Neural crest cell (in vitro differentiated cells): ENCODE measurements around the gene AKR7A3. TPM values are rescaled to one million over a fixed set of nuclear protein-coding genes. Genes with fewer than 3 reads are reported as not detected.
"Not testable (repeated sequence)": the region's sequence is repeated elsewhere in the genome, so short reads cannot be mapped to it uniquely, and the experiment has no call there.

ENCODE experiments used
- DNase-seq: peaks from one replicate; pipeline ENCODE4 v3.0.0; 2021; ENCODE audit warnings: low read depth, mixed read lengths, low spot score
- H3K27ac Mint-ChIP-seq: one replicate; pipeline ENCODE4 v1.8.0; 2021; ENCODE audit warnings: mild to moderate bottlenecking, mixed read lengths; ENCODE audit not compliant: unreplicated experiment
- H3K27me3 Mint-ChIP-seq: 2 replicates; pipeline ENCODE4 v1.8.0; 2021; ENCODE audit warnings: low read depth, mild to moderate bottlenecking, mixed read lengths
- H3K36me3 Mint-ChIP-seq: 2 replicates; pipeline ENCODE4 v1.8.0; 2021; ENCODE audit warnings: low read depth, mild to moderate bottlenecking, mixed read lengths
- H3K4me1 Mint-ChIP-seq: 2 replicates; pipeline ENCODE4 v1.8.0; 2021; ENCODE audit warnings: mixed read lengths
- H3K4me3 Mint-ChIP-seq: one replicate; pipeline ENCODE4 v1.8.0; 2021; ENCODE audit warnings: mild to moderate bottlenecking, mixed read lengths
- H3K9me3 Mint-ChIP-seq: 2 replicates; pipeline ENCODE4 v1.8.0; 2021; ENCODE audit warnings: mixed read lengths
- total RNA-seq: library from RNA; stranded (reverse); gene quantifications from 2 replicates; pipeline ENCODE4 v1.2.1, GENCODE V29; 2021
- TF ChIP-seq, protein P1 (sequence below): fragments of 200-600 bp; sonication (generic); conservative IDR thresholded peaks from 2 replicates; pipeline ENCODE4 v1.5.0; 2021; ENCODE audit warnings: antibody characterized with exemption, mild to moderate bottlenecking

AKR7A3 gene
- total RNA-seq, 1 donor from 2014 or later, result 2.1 TPM

- Mint-ChIP-seq H3K9me3 (no peaks in the 10 kb centered on the region), H3K4me3 (peak overlapping the region; percentile 78), H3K27me3 (no peaks in the 10 kb centered on the region), H3K36me3 (peaks cover 9% of the 10 kb centered on the region), H3K27ac (no peak overlapping the region), H3K4me1 (peaks cover 35% of the 10 kb centered on the region)
- TF ChIP-seq, protein P1, sequence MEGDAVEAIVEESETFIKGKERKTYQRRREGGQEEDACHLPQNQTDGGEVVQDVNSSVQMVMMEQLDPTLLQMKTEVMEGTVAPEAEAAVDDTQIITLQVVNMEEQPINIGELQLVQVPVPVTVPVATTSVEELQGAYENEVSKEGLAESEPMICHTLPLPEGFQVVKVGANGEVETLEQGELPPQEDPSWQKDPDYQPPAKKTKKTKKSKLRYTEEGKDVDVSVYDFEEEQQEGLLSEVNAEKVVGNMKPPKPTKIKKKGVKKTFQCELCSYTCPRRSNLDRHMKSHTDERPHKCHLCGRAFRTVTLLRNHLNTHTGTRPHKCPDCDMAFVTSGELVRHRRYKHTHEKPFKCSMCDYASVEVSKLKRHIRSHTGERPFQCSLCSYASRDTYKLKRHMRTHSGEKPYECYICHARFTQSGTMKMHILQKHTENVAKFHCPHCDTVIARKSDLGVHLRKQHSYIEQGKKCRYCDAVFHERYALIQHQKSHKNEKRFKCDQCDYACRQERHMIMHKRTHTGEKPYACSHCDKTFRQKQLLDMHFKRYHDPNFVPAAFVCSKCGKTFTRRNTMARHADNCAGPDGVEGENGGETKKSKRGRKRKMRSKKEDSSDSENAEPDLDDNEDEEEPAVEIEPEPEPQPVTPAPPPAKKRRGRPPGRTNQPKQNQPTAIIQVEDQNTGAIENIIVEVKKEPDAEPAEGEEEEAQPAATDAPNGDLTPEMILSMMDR, result no peak
- no peak for DNase-seq
These were observed 20.7 kb upstream of the AKR7A3 start for GRCh38 chr1:19309123-19309813.

- H3K36me3 Mint-ChIP-seq, result peaks cover 12% of the 10 kb centered on the region
- no peak overlapping the region for H3K27ac Mint-ChIP-seq
- no peaks in the 10 kb centered on the region for H3K9me3 Mint-ChIP-seq
- peaks cover 32% of the 10 kb centered on the region for H3K4me1 Mint-ChIP-seq
- no peak for DNase-seq
- TF ChIP-seq, protein P1, result no peak
- H3K27me3 Mint-ChIP-seq, result no peaks in the 10 kb centered on the region
- H3K4me3 Mint-ChIP-seq, result peak overlapping the region; percentile 78
These were observed 19.9 kb upstream of the AKR7A3 start for GRCh38 chr1:19308509-19308907.

GRCh38 chr1:19307794-19308508, 19.4 kb upstream of the AKR7A3 start:
- H3K9me3 Mint-ChIP-seq, result no peaks in the 10 kb centered on the region
- TF ChIP-seq, protein P1, result no peak

DNA sequence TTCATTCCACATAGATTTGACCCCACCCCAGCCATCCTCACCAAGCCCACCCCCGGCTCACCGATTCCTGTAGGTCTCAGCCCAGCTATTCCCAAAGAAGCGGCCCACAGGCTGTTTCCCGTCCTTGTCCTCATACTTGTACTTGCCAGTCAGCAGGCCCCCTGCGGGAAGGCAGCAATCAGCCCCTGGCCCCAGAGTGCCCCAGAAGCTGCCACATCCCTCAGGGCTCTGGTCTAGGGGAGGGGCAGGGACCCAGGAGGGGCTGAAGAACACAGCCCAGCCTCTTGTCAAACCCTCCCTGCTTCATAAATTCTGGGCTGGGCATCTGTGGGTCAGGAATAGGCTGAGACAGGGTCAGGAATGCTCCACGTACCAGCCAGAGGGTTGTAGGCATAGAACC, 18.4 kb upstream of the AKR7A3 start:
- TF ChIP-seq, protein P1, result no peak
- DNase-seq, result no peak
- Mint-ChIP-seq H3K36me3 (peaks cover 19% of the 10 kb centered on the region), H3K4me3 (no peak overlapping the region), H3K9me3 (no peaks in the 10 kb centered on the region), H3K4me1 (peaks cover 24% of the 10 kb centered on the region), H3K27me3 (no peaks in the 10 kb centered on the region), H3K27ac (no peak overlapping the region)

More at GRCh38 chr1:19307794-19308508, 19.4 kb upstream of the AKR7A3 start:
- Mint-ChIP-seq H3K4me3 (peak overlapping the region; percentile 78), H3K27ac (no peak overlapping the region), H3K4me1 (peaks cover 27% of the 10 kb centered on the region), H3K36me3 (peaks cover 16% of the 10 kb centered on the region), H3K27me3 (no peaks in the 10 kb centered on the region)
- no peak for DNase-seq

- Mint-ChIP-seq H3K4me3 (no peak overlapping the region), H3K4me1 (peaks cover 19% of the 10 kb centered on the region), H3K36me3 (peaks cover 17% of the 10 kb centered on the region), H3K9me3 (no peaks in the 10 kb centered on the region), H3K27ac (no peak overlapping the region), H3K27me3 (no peaks in the 10 kb centered on the region)
- TF ChIP-seq, protein P1, result no peak
- DNase-seq, result no peak
These were observed 17.3 kb upstream of the AKR7A3 start for GRCh38 chr1:19305880-19306279.

- H3K4me3 Mint-ChIP-seq, H3K9me3 Mint-ChIP-seq, DNase-seq, H3K27ac Mint-ChIP-seq, H3K27me3 Mint-ChIP-seq, H3K4me1 Mint-ChIP-seq: not testable (repeated sequence)
- peaks cover 24% of the 10 kb centered on the region for H3K36me3 Mint-ChIP-seq
These were observed 15.5 kb upstream of the AKR7A3 start for GRCh38 chr1:19304081-19304480.
